CD4-positive, alpha-beta memory T cell (primary cell): ENCODE results near the gene PLD3. TPM values are rescaled to one million over a fixed set of nuclear protein-coding genes. Genes with fewer than 3 reads are reported as not detected.
"Not testable (repeated sequence)": the region's sequence is repeated elsewhere in the genome, so short reads cannot be mapped to it uniquely, and the experiment has no call there.

ENCODE experiments used
- CTCF ChIA-PET: fragments of 350-600 bp; sonication (Branson Sonifier 250); formaldehyde crosslinking; loops from one replicate; lab custom pipeline; 2021; ENCODE audit warnings: inconsistent platforms; ENCODE audit not compliant: partially characterized antibody; lab: Charles Lee
- POLR2A ChIA-PET: fragments of 350-600 bp; sonication (Branson Sonifier 250); formaldehyde crosslinking; loops from one replicate; lab custom pipeline; 2021; ENCODE audit not compliant: partially characterized antibody; lab: Charles Lee
- DNase-seq, 5 donors: peaks; one replicate each; pipeline versions ENCODE4 v3.0.0 to v3.0.0-alpha.2; 2020 to 2022; ENCODE audit warnings: mixed read lengths in 1 of 5
- H3K27ac ChIP-seq: one replicate; pipeline ENCODE4 v1.7.0; 2013; ENCODE audit warnings: low read depth, low read length
- H3K27me3 ChIP-seq: 2 replicates; pipeline ENCODE4 v1.7.0; 2013; ENCODE audit warnings: mild to moderate bottlenecking, low read length, moderate library complexity; ENCODE audit not compliant: insufficient read depth
- H3K36me3 ChIP-seq: 2 replicates; pipeline ENCODE4 v1.7.0; 2013; ENCODE audit warnings: mild to moderate bottlenecking, low read length, moderate library complexity; ENCODE audit not compliant: insufficient read depth
- H3K4me1 ChIP-seq: 2 replicates; pipeline ENCODE4 v1.7.0; 2013; ENCODE audit warnings: mild to moderate bottlenecking, low read length, moderate library complexity; ENCODE audit not compliant: insufficient read depth
- H3K4me3 ChIP-seq, 2 donors: one replicate each; pipeline ENCODE4 v1.7.0; 2013; ENCODE audit warnings: low read length in 2 of 2, mild to moderate bottlenecking in 1 of 2
- H3K9me3 ChIP-seq, 2 donors: one replicate each; pipeline ENCODE4 v1.7.0; 2013; ENCODE audit warnings: low read length in 2 of 2, control low read depth in 1 of 2; ENCODE audit not compliant: control insufficient read depth in 1 of 2
- H3K27ac Mint-ChIP-seq, 7 donors: one replicate each; pipeline ENCODE4 v1.8.0; 2020 to 2021; ENCODE audit warnings: mixed read lengths in 7 of 7, mild to moderate bottlenecking in 6 of 7, inconsistent platforms in 3 of 7, moderate library complexity in 3 of 7
- H3K27me3 Mint-ChIP-seq, 2 donors: one replicate each; pipeline ENCODE4 v1.8.0; 2020 to 2021; ENCODE audit warnings: mixed read lengths in 2 of 2
- H3K36me3 Mint-ChIP-seq, 2 donors: one replicate each; pipeline ENCODE4 v1.8.0; 2020 to 2021; ENCODE audit warnings: mixed read lengths in 2 of 2, inconsistent platforms in 1 of 2, mild to moderate bottlenecking in 1 of 2
- H3K4me1 Mint-ChIP-seq, 4 donors: one replicate each; pipeline ENCODE4 v1.8.0; 2020 to 2021; ENCODE audit warnings: mixed read lengths in 4 of 4, mild to moderate bottlenecking in 1 of 4
- H3K4me3 Mint-ChIP-seq, 8 donors: one replicate each; pipeline ENCODE4 v1.8.0; 2020 to 2021; ENCODE audit warnings: mixed read lengths in 8 of 8, mild to moderate bottlenecking in 7 of 8, moderate library complexity in 6 of 8, inconsistent platforms in 3 of 8
- H3K9me3 Mint-ChIP-seq, 8 donors: one replicate each; pipeline ENCODE4 v1.8.0; 2020 to 2021; ENCODE audit warnings: mixed read lengths in 8 of 8, mild to moderate bottlenecking in 5 of 8, inconsistent platforms in 3 of 8, moderate library complexity in 1 of 8
- intact Hi-C: fragments of 100-400 bp; cut with micrococcal nuclease; formaldehyde crosslinking; loops from one replicate; pipeline ENCODE4 v1.15.1; 2023
- polyA plus RNA-seq, 2 donors: library from polyadenylated mRNA; unstranded; fragments of 300-500 nt; fragmentation: Illumina TruSeq; gene quantifications; one replicate each; pipeline ENCODE4 v1.2.3, GENCODE V29; 2021
- total RNA-seq, 2 experiments: library from RNA; stranded (reverse); gene quantifications; one replicate each; pipeline ENCODE4 v1.2.3, GENCODE V29; 2021

PLD3 gene
- total and polyA plus RNA-seq, 4 experiments from 2014 or later = 61.0 to 117 (median 95.2) TPM

DNA sequence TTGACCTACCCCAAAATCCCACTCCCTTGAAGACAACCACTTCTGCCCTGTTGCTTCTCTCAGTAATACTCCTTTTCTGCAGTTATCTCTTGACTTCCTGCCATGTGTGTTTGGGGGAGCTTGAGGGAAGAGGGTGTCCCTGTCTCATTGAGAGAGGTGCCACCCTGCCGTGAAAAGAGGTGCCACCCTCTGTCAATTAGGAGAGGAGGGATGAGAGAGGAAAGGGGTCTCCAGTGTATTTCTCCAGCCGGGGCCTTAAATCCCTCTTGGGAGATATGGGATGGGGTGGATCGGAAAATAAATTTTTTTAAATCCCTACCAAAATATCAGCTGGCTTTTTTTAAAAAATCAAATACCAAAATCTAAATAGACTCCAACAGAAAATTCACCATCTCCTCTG lies 16.5 kb downstream of the PLD3 start:
- CTCF ChIA-PET = no interaction called here
- intact Hi-C loops = no loop called here

DNA sequence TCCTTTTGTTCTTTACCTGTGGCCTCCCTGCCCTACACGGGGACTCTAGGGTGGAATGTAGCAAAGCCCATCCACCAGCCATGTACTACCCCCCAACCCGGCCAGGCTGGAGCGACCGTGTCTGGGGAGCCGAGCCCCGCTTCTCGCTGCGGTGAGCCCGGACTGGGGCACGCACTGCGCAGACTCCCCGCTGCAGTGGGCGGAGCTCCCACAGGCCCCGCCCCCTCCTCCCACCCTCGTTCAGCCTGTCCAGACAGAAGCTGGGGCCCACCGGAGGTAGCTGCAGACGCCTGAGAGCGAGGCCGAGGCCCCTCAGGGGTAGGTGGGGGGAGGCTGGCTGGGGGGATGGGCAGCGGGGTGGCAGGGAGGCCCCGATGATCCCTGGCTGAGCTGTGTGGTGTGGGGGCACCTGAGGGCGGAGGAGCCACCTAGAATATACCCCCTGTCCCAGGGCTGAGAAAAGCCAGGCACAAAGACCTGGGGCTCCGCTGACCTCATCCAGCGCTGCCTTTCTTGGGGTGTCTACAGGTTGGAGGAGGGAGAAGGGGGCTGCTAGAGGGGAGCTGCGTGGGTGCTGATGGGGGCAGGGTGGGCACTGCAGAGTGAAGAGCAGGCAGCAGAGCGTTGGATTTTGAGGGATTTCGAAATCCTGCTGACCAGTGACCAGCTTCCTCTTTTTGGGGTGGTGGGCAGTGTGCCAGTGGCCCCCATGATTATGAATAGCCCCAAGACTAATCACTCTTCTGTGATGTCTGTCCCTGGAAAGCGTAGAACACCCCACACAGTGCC lies 17.3 kb downstream of the PLD3 start:
- H3K27ac Mint-ChIP-seq = peak overlapping the region in 4 of 7 donors; percentile 25 to 73 (median 39)
- H3K9me3 Mint-ChIP-seq = no peaks in the 10 kb centered on the region
- Histone ChIP-seq H3K4me3 (no peak overlapping the region), H3K9me3 (no peaks in the 10 kb centered on the region), H3K36me3 (peaks cover 13% of the 10 kb centered on the region), H3K27me3 (no peaks in the 10 kb centered on the region), H3K4me1 (peaks cover 16% of the 10 kb centered on the region), H3K27ac (no peak overlapping the region)
- DNase-seq = peak in 1 of 5 donors; percentile 4
- CTCF ChIA-PET = no interaction called here
- intact Hi-C loops = no loop called here
- POLR2A ChIA-PET = interaction anchor here (1.0 kb wide), 1 partner anchor 59 kb away, joined by 3 read pairs; no protein-coding TSS in a partner anchor
- peak overlapping the region in 3 of 8 donors; percentile 9 to 35 (median 33) for H3K4me3 Mint-ChIP-seq
- no peaks in the 10 kb centered on the region for H3K27me3 Mint-ChIP-seq
- peaks cover 12 to 16% of the 10 kb centered on the region in 2 donors for H3K36me3 Mint-ChIP-seq
- H3K4me1 Mint-ChIP-seq = peaks cover 6 to 25% (median 16%) of the 10 kb centered on the region in 4 donors

More for the DNA sequence above, 16.5 kb downstream of the PLD3 start:
- Histone ChIP-seq H3K4me1 (peaks cover 16% of the 10 kb centered on the region), H3K4me3 (no peak overlapping the region), H3K36me3 (peaks cover 11% of the 10 kb centered on the region), H3K9me3 (no peaks in the 10 kb centered on the region), H3K27ac (no peak overlapping the region), H3K27me3 (no peaks in the 10 kb centered on the region)
- no peaks in the 10 kb centered on the region for H3K9me3 Mint-ChIP-seq
- peak overlapping the region in 2 of 7 donors; percentile 47 to 77 for H3K27ac Mint-ChIP-seq
- H3K36me3 Mint-ChIP-seq = peaks cover 9 to 16% of the 10 kb centered on the region in 2 donors
- no peaks in the 10 kb centered on the region for H3K27me3 Mint-ChIP-seq
- peak overlapping the region in 5 of 8 donors; percentile 9 to 35 (median 18) for H3K4me3 Mint-ChIP-seq
- H3K4me1 Mint-ChIP-seq = peaks cover 6 to 25% (median 16%) of the 10 kb centered on the region in 4 donors
- DNase-seq = no peak
- POLR2A ChIA-PET = no interaction called here

DNA sequence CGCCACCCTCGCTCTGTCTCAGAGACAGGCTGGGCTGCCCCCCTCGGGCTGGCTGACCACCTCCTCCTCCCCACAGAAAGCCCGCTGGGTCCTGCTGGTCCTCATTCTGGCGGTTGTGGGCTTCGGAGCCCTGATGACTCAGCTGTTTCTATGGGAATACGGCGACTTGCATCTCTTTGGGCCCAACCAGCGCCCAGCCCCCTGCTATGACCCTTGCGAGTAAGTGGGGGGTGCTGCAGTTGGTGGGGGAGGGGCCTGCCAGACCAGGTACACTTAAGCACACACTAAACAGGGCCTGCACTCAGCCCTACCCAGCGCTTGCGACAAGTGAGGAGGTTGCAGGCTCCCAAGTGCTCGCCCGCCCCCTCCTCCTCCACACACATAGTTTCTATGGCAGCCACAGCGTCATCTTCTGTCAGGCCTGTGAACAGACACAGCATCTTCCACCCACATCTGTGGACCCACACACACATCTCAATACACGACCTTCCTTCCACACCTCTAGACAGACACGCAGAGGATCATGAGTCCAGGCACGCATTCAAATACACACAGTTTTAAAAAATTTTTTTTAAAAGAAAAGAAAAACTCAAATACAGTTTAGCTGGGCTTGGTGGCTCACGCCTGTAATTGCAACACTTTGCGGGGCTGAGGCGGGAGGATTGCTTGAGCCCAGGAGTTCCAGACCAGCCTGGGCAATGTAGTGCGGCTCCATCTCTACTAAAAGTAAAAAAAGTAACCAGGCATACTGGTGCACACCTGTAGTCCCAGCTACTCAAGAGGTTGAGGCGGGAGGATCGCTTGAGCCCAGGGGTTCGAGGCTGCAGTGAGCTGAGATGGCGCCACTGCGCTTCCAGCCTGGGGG lies 18.4 kb downstream of the PLD3 start:
- peaks cover 12 to 18% of the 10 kb centered on the region in 2 donors for H3K36me3 Mint-ChIP-seq
- no peaks in the 10 kb centered on the region for H3K27me3 ChIP-seq
- DNase-seq = no peak
- no peak overlapping the region for H3K27ac Mint-ChIP-seq
- H3K4me1 ChIP-seq = peaks cover 16% of the 10 kb centered on the region
- ChIA-PET POLR2A (interaction anchor here (0.8 to 1.0 kb wide), 2 partner anchors 57 to 67 kb away, joined by 3 read pairs; no protein-coding TSS in a partner anchor), CTCF (no interaction called here)
- H3K9me3 Mint-ChIP-seq = no peaks in the 10 kb centered on the region
- H3K4me3 Mint-ChIP-seq = peak overlapping the region in 1 of 8 donors; percentile 17
- H3K27me3 Mint-ChIP-seq = no peaks in the 10 kb centered on the region
- no peak overlapping the region for H3K4me3 ChIP-seq
- H3K27ac ChIP-seq = no peak overlapping the region
- intact Hi-C loops = no loop called here
- peaks cover 6 to 25% (median 16%) of the 10 kb centered on the region in 4 donors for H3K4me1 Mint-ChIP-seq
- H3K36me3 ChIP-seq = peaks cover 18% of the 10 kb centered on the region
- no peaks in the 10 kb centered on the region for H3K9me3 ChIP-seq

DNA sequence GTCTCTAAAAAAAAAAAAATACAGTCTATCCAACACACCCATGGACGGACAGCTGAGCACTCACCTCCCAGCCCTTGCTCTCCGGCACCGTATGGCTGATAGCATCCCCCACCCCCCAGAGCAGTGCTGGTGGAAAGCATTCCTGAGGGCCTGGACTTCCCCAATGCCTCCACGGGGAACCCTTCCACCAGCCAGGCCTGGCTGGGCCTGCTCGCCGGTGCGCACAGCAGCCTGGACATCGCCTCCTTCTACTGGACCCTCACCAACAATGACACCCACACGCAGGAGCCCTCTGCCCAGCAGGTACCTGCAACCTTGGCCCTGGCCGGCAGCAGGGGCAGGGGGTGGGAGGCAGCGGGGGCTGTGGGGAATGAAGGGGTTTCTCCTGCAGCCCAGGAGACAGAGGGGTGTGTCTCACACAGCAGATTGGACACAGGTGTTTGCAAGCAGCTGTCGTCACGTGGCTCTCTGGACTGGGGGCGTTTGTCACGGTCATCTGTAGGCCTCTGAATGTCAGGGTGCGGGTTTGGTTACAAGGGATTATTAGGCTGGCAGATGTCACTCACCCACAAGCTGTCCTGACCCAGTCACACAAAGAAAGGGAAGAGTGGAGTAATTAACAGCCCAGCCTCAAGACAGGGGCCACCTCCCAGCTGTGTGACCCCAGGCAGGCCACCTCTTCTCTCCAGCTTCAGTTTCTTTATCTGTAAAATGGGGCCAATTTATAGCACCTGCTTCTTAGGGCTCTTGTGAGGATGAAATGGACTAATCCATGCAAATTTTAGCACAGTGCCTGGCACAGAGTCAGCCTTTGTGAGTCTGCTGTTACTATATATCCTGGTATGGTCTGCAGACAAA lies 19.3 kb downstream of the PLD3 start:
- H3K4me1 ChIP-seq = peaks cover 10% of the 10 kb centered on the region
- peaks cover 20% of the 10 kb centered on the region for H3K36me3 ChIP-seq
- no peaks in the 10 kb centered on the region for H3K9me3 ChIP-seq
- CTCF ChIA-PET = no interaction called here
- no peaks in the 10 kb centered on the region for H3K9me3 Mint-ChIP-seq
- H3K27ac ChIP-seq = no peak overlapping the region
- no peak overlapping the region for H3K4me3 Mint-ChIP-seq
- H3K27ac Mint-ChIP-seq = no peak overlapping the region
- H3K36me3 Mint-ChIP-seq = peaks cover 9 to 25% of the 10 kb centered on the region in 2 donors
- no peaks in the 10 kb centered on the region for H3K27me3 ChIP-seq
- no peaks in the 10 kb centered on the region for H3K27me3 Mint-ChIP-seq
- no peak for DNase-seq
- H3K4me1 Mint-ChIP-seq = peaks cover 6 to 19% (median 12%) of the 10 kb centered on the region in 4 donors
- POLR2A ChIA-PET = interaction anchor here (0.8 kb wide), 1 partner anchor 66 kb away, joined by 3 read pairs; no protein-coding TSS in a partner anchor
- no peak overlapping the region for H3K4me3 ChIP-seq
- intact Hi-C loops = no loop called here

DNA sequence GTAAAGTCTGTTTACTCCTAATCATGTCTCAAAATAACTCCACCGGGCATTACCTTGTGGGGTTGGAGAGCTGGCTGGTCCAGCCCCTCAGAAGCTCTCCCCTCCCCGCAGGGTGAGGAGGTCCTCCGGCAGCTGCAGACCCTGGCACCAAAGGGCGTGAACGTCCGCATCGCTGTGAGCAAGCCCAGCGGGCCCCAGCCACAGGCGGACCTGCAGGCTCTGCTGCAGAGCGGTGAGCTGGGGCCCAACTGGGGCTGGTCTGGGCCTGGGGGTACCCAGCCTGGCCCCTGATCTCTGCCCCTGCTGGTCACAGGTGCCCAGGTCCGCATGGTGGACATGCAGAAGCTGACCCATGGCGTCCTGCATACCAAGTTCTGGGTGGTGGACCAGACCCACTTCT lies 21.3 kb downstream of the PLD3 start:
- H3K36me3 ChIP-seq = peaks cover 27% of the 10 kb centered on the region
- no peaks in the 10 kb centered on the region for H3K27me3 Mint-ChIP-seq
- no peak overlapping the region for H3K4me3 ChIP-seq
- CTCF ChIA-PET = no interaction called here
- peaks cover 6% of the 10 kb centered on the region for H3K4me1 ChIP-seq
- H3K27ac Mint-ChIP-seq = no peak overlapping the region
- no peaks in the 10 kb centered on the region for H3K27me3 ChIP-seq
- intact Hi-C loops = no loop called here
- no peaks in the 10 kb centered on the region for H3K9me3 ChIP-seq
- no peak overlapping the region for H3K4me3 Mint-ChIP-seq
- POLR2A ChIA-PET = interaction anchor here (0.6 kb wide), 1 partner anchor 979 kb away, joined by 3 read pairs; no protein-coding TSS in a partner anchor
- no peaks in the 10 kb centered on the region for H3K9me3 Mint-ChIP-seq
- peaks cover 15 to 35% of the 10 kb centered on the region in 2 donors for H3K36me3 Mint-ChIP-seq
- no peak for DNase-seq
- H3K4me1 Mint-ChIP-seq = peaks cover 4 to 8% (median 7%) of the 10 kb centered on the region in 4 donors
- no peak overlapping the region for H3K27ac ChIP-seq

DNA sequence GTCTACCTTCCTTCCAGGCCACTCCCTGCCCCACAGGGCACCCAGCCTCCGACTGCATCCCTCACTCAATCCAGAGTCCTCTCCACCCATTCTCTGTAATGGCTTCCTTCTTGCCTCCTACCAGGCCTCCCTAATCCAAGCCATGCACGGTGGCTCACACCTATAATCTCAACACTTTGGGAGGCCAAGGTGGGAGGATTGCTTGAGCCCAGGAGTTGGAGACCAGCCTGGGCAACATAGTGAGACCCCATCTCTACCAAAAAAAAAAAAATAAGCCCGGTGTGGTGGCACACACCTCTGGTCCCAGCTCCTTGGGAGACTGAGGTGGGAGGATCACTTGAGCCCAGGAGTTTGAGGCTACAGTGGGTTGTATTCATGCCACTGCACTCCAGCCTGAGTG lies 21.8 kb downstream of the PLD3 start:
- H3K27me3 ChIP-seq, H3K4me3 Mint-ChIP-seq, H3K27me3 Mint-ChIP-seq, H3K27ac ChIP-seq, H3K4me1 ChIP-seq, H3K27ac Mint-ChIP-seq, H3K4me1 Mint-ChIP-seq, DNase-seq, intact Hi-C loops, CTCF ChIA-PET, H3K4me3 ChIP-seq, H3K9me3 ChIP-seq, H3K9me3 Mint-ChIP-seq: not testable (repeated sequence)
- peaks cover 15 to 36% of the 10 kb centered on the region in 2 donors for H3K36me3 Mint-ChIP-seq
- peaks cover 27% of the 10 kb centered on the region for H3K36me3 ChIP-seq
- POLR2A ChIA-PET = interaction anchor here (0.6 kb wide), 1 partner anchor 978 kb away, joined by 3 read pairs; no protein-coding TSS in a partner anchor
